Panc1 (cell line): ENCODE data around the gene PLEKHA7. TPM values are rescaled to one million over a fixed set of nuclear protein-coding genes. Genes with fewer than 3 reads are reported as not detected.

ENCODE experiments used
- ATAC-seq: fragments of 200-7000 bp; cut with Tn5 transposase; 2 replicates; pipeline ENCODE4 v1.9.1; 2020; ENCODE audit warnings: mild to moderate bottlenecking, moderate library complexity
- BruUV-seq: library from RNA; stranded (reverse); fragments of 400-500 nt; replicated peaks from 2 replicates; lab custom pipeline; 2021; lab: Mats Ljungman, UMichigan
- CTCF ChIA-PET: fragments of 300-600 bp; sonication (Branson Sonifier 250); formaldehyde crosslinking; loops from one replicate; lab custom pipeline; 2022; ENCODE audit warnings: antibody characterized with exemption; lab: Charles Lee
- POLR2A ChIA-PET: fragments of 300-600 bp; sonication (Branson Sonifier 250); formaldehyde crosslinking; loops from one replicate; lab custom pipeline; 2022; ENCODE audit warnings: antibody characterized with exemption; lab: Charles Lee
- DNase-seq: peaks from one replicate; pipeline ENCODE4 v3.0.0-alpha.2; 2010; ENCODE audit warnings: low read depth, low spot score
- H3K27ac ChIP-seq: 2 replicates; pipeline ENCODE4 v1.5.1; 2011; ENCODE audit warnings: mild to moderate bottlenecking, low read length, inconsistent platforms
- H3K27me3 ChIP-seq: fragments of 200-500 bp; sonication (Bioruptor generic); 2 replicates; pipeline ENCODE4 v1.6.0; 2014; ENCODE audit warnings: low read length, inconsistent platforms; ENCODE audit not compliant: control insufficient read depth, insufficient read depth
- H3K36me3 ChIP-seq: fragments of 200-500 bp; sonication (Bioruptor generic); 2 replicates; pipeline ENCODE4 v1.5.1; 2014; ENCODE audit warnings: inconsistent platforms, mild to moderate bottlenecking, low read length, moderate library complexity; ENCODE audit not compliant: control insufficient read depth, insufficient read depth
- H3K4me1 ChIP-seq: 2 replicates; pipeline ENCODE4 v1.5.1; 2011; ENCODE audit warnings: inconsistent platforms, mild to moderate bottlenecking, low read length, moderate library complexity; ENCODE audit not compliant: control insufficient read depth, insufficient read depth
- H3K4me3 ChIP-seq, 2 experiments: 2 replicates each; pipeline ENCODE4 v1.5.1; 2011 to 2012; ENCODE audit warnings: low read depth in 2 of 2, low read length in 2 of 2, mild to moderate bottlenecking in 2 of 2, inconsistent platforms in 1 of 2, moderate library complexity in 1 of 2
- H3K9me3 ChIP-seq: fragments of 200-500 bp; sonication (Bioruptor generic); 2 replicates; pipeline ENCODE4 v1.5.1; 2014; ENCODE audit warnings: low read depth, mild to moderate bottlenecking, inconsistent platforms, low read length, moderate library complexity; ENCODE audit not compliant: control insufficient read depth, insufficient read depth
- CTCF ChIP-seq: fragments of 450-650 bp; IDR thresholded peaks from 2 replicates; pipeline ENCODE4 v1.5.1; 2017; ENCODE audit warnings: mild to moderate bottlenecking
- POLR2AphosphoS5 ChIP-seq: IDR thresholded peaks from 2 replicates; pipeline ENCODE4 v1.6.1; 2012; ENCODE audit warnings: mild to moderate bottlenecking, low read depth, low read length, moderate library complexity
- REST ChIP-seq, 2 experiments: IDR thresholded peaks; 2 replicates each; pipeline ENCODE4 v1.6.1; 2011 to 2012; ENCODE audit warnings: low read depth in 2 of 2, control low read depth in 1 of 2, low read length in 1 of 2, mild to moderate bottlenecking in 1 of 2, moderate library complexity in 1 of 2; ENCODE audit not compliant: insufficient read depth in 1 of 2
- SIN3A ChIP-seq: IDR thresholded peaks from 2 replicates; pipeline ENCODE4 v1.6.1; 2012; ENCODE audit warnings: low read depth, mild to moderate bottlenecking, low read length, moderate library complexity, borderline replicate concordance; ENCODE audit not compliant: insufficient read depth
- TCF7L2 ChIP-seq: IDR thresholded peaks from 2 replicates; pipeline ENCODE4 v1.6.1; 2011; ENCODE audit warnings: mild to moderate bottlenecking, low read depth, low read length, inconsistent platforms
- in situ Hi-C: cut with HindIII; loops from 2 replicates; pipeline ENCODE4 v1.10.0; 2016; ENCODE audit warnings: low sequenced_read_pairs, low pct_unique_long_range_greater_than_20kb
- intact Hi-C: fragments of 100-400 bp; cut with micrococcal nuclease; formaldehyde crosslinking; loops from one replicate; pipeline ENCODE4 v1.10.0; 2022; ENCODE audit not compliant: unreplicated experiment
- total RNA-seq: library from RNA; stranded (reverse); gene quantifications from one replicate; pipeline ENCODE4 v1.2.1, GENCODE V29; 2021; ENCODE audit not compliant: unreplicated experiment

PLEKHA7 gene
- total RNA-seq, 1 experiment from 2014 or later, result 11.6 TPM

GRCh38 chr11:17003426-17003825, 10.8 kb downstream of the PLEKHA7 start:
- no peak for ATAC-seq
- no peaks in the 10 kb centered on the region for H3K36me3 ChIP-seq
- no peak overlapping the region for H3K27ac ChIP-seq
- CTCF ChIA-PET, result no interaction called here
- no peaks in the 10 kb centered on the region for H3K9me3 ChIP-seq
- no peaks in the 10 kb centered on the region for H3K4me1 ChIP-seq
- no TSS peak for BruUV-seq
- POLR2A ChIA-PET, result no interaction called here
- intact Hi-C loops (no loop called here), in situ Hi-C loops (no loop called here)
- no peaks in the 10 kb centered on the region for H3K27me3 ChIP-seq
- TF ChIP-seq CTCF (no peak), REST (IDR thresholded peaks at IDR 0.05; ENCODE audit: insufficient read depth in 1 of 2, low read depth in 2 of 2, low read length in 1 of 2) (no peak), POLR2AphosphoS5 (no peak), SIN3A (no peak), TCF7L2 (no peak)
- DNase-seq, result no peak
- no peak overlapping the region for H3K4me3 ChIP-seq

DNA sequence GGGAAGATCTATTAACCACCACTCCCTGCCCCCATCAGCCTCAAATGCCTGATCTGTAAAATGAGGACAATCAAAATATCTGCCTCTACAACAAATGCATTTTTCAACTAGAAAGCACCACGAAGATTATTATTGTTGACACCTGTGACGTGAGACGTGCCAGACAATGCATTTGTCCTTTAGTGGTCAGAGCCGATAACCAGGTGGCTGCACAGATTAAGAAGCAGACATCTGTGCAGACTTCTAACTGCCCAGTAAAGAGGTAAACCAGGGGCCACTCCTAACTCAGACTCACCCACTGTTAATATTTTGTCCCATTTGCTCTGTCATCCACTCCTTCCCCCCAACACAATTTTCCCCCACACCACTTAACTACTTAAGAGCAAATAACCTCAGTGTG, 11.7 kb downstream of the PLEKHA7 start:
- no peaks in the 10 kb centered on the region for H3K9me3 ChIP-seq
- ChIA-PET POLR2A (no interaction called here), CTCF (no interaction called here)
- no TSS peak for BruUV-seq
- ATAC-seq (no peak), DNase-seq (no peak)
- no peaks in the 10 kb centered on the region for H3K27me3 ChIP-seq
- no peak overlapping the region for H3K4me3 ChIP-seq
- H3K36me3 ChIP-seq, result no peaks in the 10 kb centered on the region
- TF ChIP-seq TCF7L2, result no peak
- TF ChIP-seq SIN3A, result no peak
- TF ChIP-seq POLR2AphosphoS5, result no peak
- TF ChIP-seq CTCF, result no peak
- no peak for TF ChIP-seq REST (IDR thresholded peaks at IDR 0.05; ENCODE audit: insufficient read depth in 1 of 2, low read depth in 2 of 2, low read length in 1 of 2)
- in situ Hi-C loops, result no loop called here
- no peaks in the 10 kb centered on the region for H3K4me1 ChIP-seq
- intact Hi-C loops, result no loop called here
- no peak overlapping the region for H3K27ac ChIP-seq
